ENCODE results near the gene MAGI1. TPM values are rescaled to one million over a fixed set of nuclear protein-coding genes. Genes with fewer than 3 reads are reported as not detected.

Gene MAGI1
- polyA plus RNA-seq, 1 of the 3 experiments (the other 2 are of a cell fraction): 10.3 TPM

- no peaks in the 10 kb centered on the region for H3F3A ChIP-seq (replicated peaks; ENCODE audit: insufficient read depth)
- H3K79me2 ChIP-seq (ENCODE audit: insufficient read depth): peaks cover 57% of the 10 kb centered on the region; the same call in 1 of the 2 replicates
- ChIA-PET POLR2A (no interaction called here), CTCF (interaction anchor here (0.6 to 1.2 kb wide), 2 partner anchors 149 to 330 kb away, joined by 3 to 4 read pairs; no protein-coding TSS in a partner anchor)
- H3K4me1 ChIP-seq (ENCODE audit: control insufficient read depth in 1 of 2, insufficient read depth in 2 of 2, low read depth in 1 of 2, low read length in 1 of 2): peaks cover 2 to 4% of the 10 kb centered on the region in 2 experiments; a peak in 2 of 4 replicates
- no peak for TF ChIP-seq USF2 (IDR thresholded peaks at IDR 0.05; ENCODE audit: borderline replicate concordance, low read depth, low read length)
- no peak for TF ChIP-seq SMC3 (IDR thresholded peaks at IDR 0.05; ENCODE audit: low read depth, low read length)
- TF ChIP-seq GATA2 (CRISPR knock-in tag; IDR thresholded peaks at IDR 0.05): no peak
- TF ChIP-seq TEAD4 (IDR thresholded peaks at IDR 0.05; ENCODE audit: borderline replicate concordance, insufficient read depth): no peak
- no peak for TF ChIP-seq ELF1 (IDR thresholded peaks at IDR 0.05)
- TF ChIP-seq RCOR1 (IDR thresholded peaks at IDR 0.05; ENCODE audit: low read length): no peak
- TF ChIP-seq TAF1 (IDR thresholded peaks at IDR 0.05; ENCODE audit: borderline replicate concordance, low read depth, low read length): no peak
- no peak for TF ChIP-seq RFX5 (IDR thresholded peaks at IDR 0.05; ENCODE audit: low read length)
- no peak for TF ChIP-seq IRF3 (IDR thresholded peaks at IDR 0.05; ENCODE audit: low read depth, low read length)
- no peak for TF ChIP-seq NRF1 (IDR thresholded peaks at IDR 0.05; ENCODE audit: low read depth, low read length)
- no peak for TF ChIP-seq RXRA (IDR thresholded peaks at IDR 0.05; ENCODE audit: borderline replicate concordance, low read depth)
- no peak for DNase-seq
- H3K9me3 ChIP-seq: no peaks in the 10 kb centered on the region
- H3K4me2 ChIP-seq: no peak overlapping the region
- H3K9ac ChIP-seq: no peak overlapping the region
- H3K27me3 ChIP-seq (ENCODE audit: insufficient read depth): no peaks in the 10 kb centered on the region
- no peak overlapping the region for H3K27ac ChIP-seq (ENCODE audit: low read depth in 2 of 2, low read length in 1 of 2)
- H4K20me1 ChIP-seq (ENCODE audit: insufficient read depth): peaks cover 4% of the 10 kb centered on the region; the same call in 1 of the 2 replicates
- no peak overlapping the region for H2AFZ ChIP-seq (ENCODE audit: low read depth)
- H3K9me2 ChIP-seq: no peaks in the 10 kb centered on the region
- no peaks in the 10 kb centered on the region for H3K36me3 ChIP-seq (replicated peaks in 1 of 2; ENCODE audit: control insufficient read depth in 1 of 2, insufficient read depth in 2 of 2, low read length in 1 of 2)
- no peak overlapping the region for H3K4me3 ChIP-seq (ENCODE audit: low read depth in 2 of 2, low read length in 1 of 2)
- WGBS (ENCODE audit: low lambda C conversion rate): 94% methylated on average over 3 of the region's 3 CpGs
Observed at GRCh38 chr3:65588884-65589283, 449.8 kb downstream of the MAGI1 start.

- Histone ChIP-seq H3K36me3 (replicated peaks in 1 of 2; ENCODE audit: control insufficient read depth in 1 of 2, insufficient read depth in 2 of 2, low read length in 1 of 2) (no peaks in the 10 kb centered on the region), H2AFZ (ENCODE audit: low read depth) (no peak overlapping the region), H3K4me1 (ENCODE audit: control insufficient read depth in 1 of 2, insufficient read depth in 2 of 2, low read depth in 1 of 2, low read length in 1 of 2) (peaks cover 0 to 8% of the 10 kb centered on the region in 2 experiments; a peak in 2 of 4 replicates), H3K27me3 (ENCODE audit: insufficient read depth) (no peaks in the 10 kb centered on the region), H3K9ac (no peak overlapping the region), H3K9me2 (no peaks in the 10 kb centered on the region), H3K4me3 (ENCODE audit: low read depth in 2 of 2, low read length in 1 of 2) (no peak overlapping the region), H3K4me2 (no peak overlapping the region), H4K20me1 (ENCODE audit: insufficient read depth) (peaks cover 4% of the 10 kb centered on the region; the same call in 1 of the 2 replicates), H3F3A (replicated peaks; ENCODE audit: insufficient read depth) (no peaks in the 10 kb centered on the region), H3K79me2 (ENCODE audit: insufficient read depth) (peaks cover 48% of the 10 kb centered on the region; the same call in 1 of the 2 replicates), H3K27ac (ENCODE audit: low read depth in 2 of 2, low read length in 1 of 2) (no peak overlapping the region), H3K9me3 (no peaks in the 10 kb centered on the region)
- TF ChIP-seq TEAD4 (IDR thresholded peaks at IDR 0.05; ENCODE audit: borderline replicate concordance, insufficient read depth) (no peak), RXRA (IDR thresholded peaks at IDR 0.05; ENCODE audit: borderline replicate concordance, low read depth) (no peak), RAD21 (IDR thresholded peaks at IDR 0.05; ENCODE audit: low read length) (no peak), FOXM1 (IDR thresholded peaks at IDR 0.05; ENCODE audit: low read depth) (no peak), GATA2 (CRISPR knock-in tag; IDR thresholded peaks at IDR 0.05) (no peak), TCF12 (IDR thresholded peaks at IDR 0.05) (no peak), CHD2 (IDR thresholded peaks at IDR 0.05; ENCODE audit: low read length, partially characterized antibody) (no peak), YY1 (IDR thresholded peaks at IDR 0.05; ENCODE audit: low read depth) (no peak), NRF1 (IDR thresholded peaks at IDR 0.05; ENCODE audit: low read depth, low read length) (no peak), JUND (IDR thresholded peaks at IDR 0.05) (no peak), FOSL2 (IDR thresholded peaks at IDR 0.05; ENCODE audit: borderline replicate concordance, low read depth) (no peak)
- no peak for DNase-seq
- ChIA-PET POLR2A (no interaction called here), CTCF (interaction anchor here (0.6 to 1.2 kb wide), 2 partner anchors 148 to 163 kb away, joined by 3 to 4 read pairs; no protein-coding TSS in a partner anchor)
- WGBS (ENCODE audit: low lambda C conversion rate): 96% methylated on average over 12 of the region's 12 CpGs
Observed at GRCh38 chr3:65587650-65588439, 450.9 kb downstream of the MAGI1 start.

Measured in SK-N-SH (cell line).